Endodermal cell (in vitro differentiated cells): ENCODE results near the gene GTF2A2. TPM values are rescaled to one million over a fixed set of nuclear protein-coding genes. Genes with fewer than 3 reads are reported as not detected.

Experiments used
- DNase-seq: peaks from one replicate; pipeline ENCODE4 v3.0.0-alpha.2; 2017
- H3K27ac ChIP-seq: 2 replicates; pipeline ENCODE4 v1.5.1; 2013; ENCODE audit warnings: mild to moderate bottlenecking, low read depth, low read length, moderate library complexity
- H3K27me3 ChIP-seq: 2 replicates; pipeline ENCODE4 v1.6.1; 2013; ENCODE audit warnings: mild to moderate bottlenecking, low read length, moderate library complexity; ENCODE audit not compliant: insufficient read depth, control insufficient read depth, poor library complexity, severe bottlenecking
- H3K36me3 ChIP-seq: 2 replicates; pipeline ENCODE4 v1.7.0; 2013; ENCODE audit warnings: mild to moderate bottlenecking, low read length, moderate library complexity; ENCODE audit not compliant: control insufficient read depth, insufficient read depth
- H3K4me1 ChIP-seq: one replicate; pipeline ENCODE4 v1.7.0; 2013; ENCODE audit warnings: low read length; ENCODE audit not compliant: control insufficient read depth, insufficient read depth
- H3K4me3 ChIP-seq: 2 replicates; pipeline ENCODE4 v1.5.1; 2013; ENCODE audit warnings: mild to moderate bottlenecking, low read length, moderate library complexity
- H3K9ac ChIP-seq: 2 replicates; pipeline ENCODE4 v1.6.1; 2013; ENCODE audit warnings: mild to moderate bottlenecking, low read length, moderate library complexity; ENCODE audit not compliant: poor library complexity, severe bottlenecking; ENCODE audit errors: extremely low read depth
- H3K9me3 ChIP-seq: 2 replicates; pipeline ENCODE4 v1.6.1; 2013; ENCODE audit warnings: mild to moderate bottlenecking, low read length, moderate library complexity; ENCODE audit not compliant: control insufficient read depth
- H3K27ac Mint-ChIP-seq: 2 replicates; pipeline ENCODE4 v1.8.0; 2020; ENCODE audit warnings: mixed read lengths
- H3K27me3 Mint-ChIP-seq: 2 replicates; pipeline ENCODE4 v1.8.0; 2021; ENCODE audit warnings: mild to moderate bottlenecking, mixed read lengths; ENCODE audit not compliant: insufficient read depth
- H3K36me3 Mint-ChIP-seq: 2 replicates; pipeline ENCODE4 v1.8.0; 2020; ENCODE audit warnings: low read depth, mixed read lengths
- H3K4me1 Mint-ChIP-seq: 2 replicates; pipeline ENCODE4 v1.8.0; 2020; ENCODE audit warnings: mixed read lengths
- H3K4me3 Mint-ChIP-seq: 2 replicates; pipeline ENCODE4 v1.8.0; 2020; ENCODE audit warnings: mild to moderate bottlenecking, moderate library complexity, mixed read lengths
- H3K9me3 Mint-ChIP-seq: 2 replicates; pipeline ENCODE4 v1.8.0; 2020; ENCODE audit warnings: mild to moderate bottlenecking, mixed read lengths
- CTCF ChIP-seq: fragments of 200-600 bp; sonication (generic); conservative IDR thresholded peaks from 2 replicates; pipeline ENCODE4 v1.5.0; 2021; ENCODE audit warnings: antibody characterized with exemption, mild to moderate bottlenecking
- WGBS, 2 experiments: methylation state at CpG; one replicate each; pipeline versions ENCODE4 v1.1.5 to v1.1.7; 2013; ENCODE audit warnings: missing lambda C conversion rate in 2 of 2, mixed read lengths in 1 of 2; ENCODE audit not compliant: insufficient coverage in 1 of 2, insufficient read length in 1 of 2; 5-methylcytosine and 5-hydroxymethylcytosine counted together
- total RNA-seq, 2 donors: library from RNA; stranded (reverse); fragmentation: NEBNext Ultra II Directional in 1 of 2; extraction: Animal tissue kit (Norgen Biotek cat#: 25700) in 1 of 2; gene quantifications; 2 replicates in 1 of 2; 3 replicates in 1 of 2; pipeline ENCODE4 v1.2.1, GENCODE V29; 2021

The GTF2A2 gene
- total RNA-seq, 2 donors from 2014 or later = 168 to 246 TPM

- Mint-ChIP-seq H3K27me3 (peaks cover 9% of the 10 kb centered on the region), H3K4me1 (peaks cover 23% of the 10 kb centered on the region), H3K4me3 (no peak overlapping the region), H3K36me3 (no peaks in the 10 kb centered on the region), H3K9me3 (peaks cover 2% of the 10 kb centered on the region), H3K27ac (no peak overlapping the region)
- Histone ChIP-seq H3K9ac (no peak overlapping the region), H3K27ac (no peak overlapping the region), H3K27me3 (no peaks in the 10 kb centered on the region), H3K36me3 (no peaks in the 10 kb centered on the region), H3K4me1 (peaks cover 14% of the 10 kb centered on the region), H3K9me3 (no peaks in the 10 kb centered on the region), H3K4me3 (no peak overlapping the region)
- 93 to 100% methylated on average over 1 of the region's 1 CpG for WGBS, 2 experiments
- TF ChIP-seq CTCF = no peak
- no peak for DNase-seq
These were observed 37.5 kb upstream of the GTF2A2 start for GRCh38 chr15:59694779-59695178.

GRCh38 chr15:59691194-59691805 lies 34.0 kb upstream of the GTF2A2 start:
- Mint-ChIP-seq H3K27me3 (peaks cover 9% of the 10 kb centered on the region), H3K9me3 (peaks cover 2% of the 10 kb centered on the region), H3K27ac (no peak overlapping the region), H3K36me3 (peaks cover 8% of the 10 kb centered on the region), H3K4me3 (no peak overlapping the region), H3K4me1 (peaks cover 22% of the 10 kb centered on the region)
- peak; percentile 75 for TF ChIP-seq CTCF
- no peaks in the 10 kb centered on the region for H3K27me3 ChIP-seq
- no peak overlapping the region for H3K4me3 ChIP-seq
- WGBS, 2 experiments = 69% methylated on average over 1 of the region's 1 CpG; no CpG with 5 or more reads in 1 of the 2 experiments
- H3K9me3 ChIP-seq = no peaks in the 10 kb centered on the region
- no peak for DNase-seq
- H3K4me1 ChIP-seq = peaks cover 10% of the 10 kb centered on the region
- no peak overlapping the region for H3K9ac ChIP-seq
- H3K27ac ChIP-seq = no peak overlapping the region
- H3K36me3 ChIP-seq = peaks cover 8% of the 10 kb centered on the region

DNA sequence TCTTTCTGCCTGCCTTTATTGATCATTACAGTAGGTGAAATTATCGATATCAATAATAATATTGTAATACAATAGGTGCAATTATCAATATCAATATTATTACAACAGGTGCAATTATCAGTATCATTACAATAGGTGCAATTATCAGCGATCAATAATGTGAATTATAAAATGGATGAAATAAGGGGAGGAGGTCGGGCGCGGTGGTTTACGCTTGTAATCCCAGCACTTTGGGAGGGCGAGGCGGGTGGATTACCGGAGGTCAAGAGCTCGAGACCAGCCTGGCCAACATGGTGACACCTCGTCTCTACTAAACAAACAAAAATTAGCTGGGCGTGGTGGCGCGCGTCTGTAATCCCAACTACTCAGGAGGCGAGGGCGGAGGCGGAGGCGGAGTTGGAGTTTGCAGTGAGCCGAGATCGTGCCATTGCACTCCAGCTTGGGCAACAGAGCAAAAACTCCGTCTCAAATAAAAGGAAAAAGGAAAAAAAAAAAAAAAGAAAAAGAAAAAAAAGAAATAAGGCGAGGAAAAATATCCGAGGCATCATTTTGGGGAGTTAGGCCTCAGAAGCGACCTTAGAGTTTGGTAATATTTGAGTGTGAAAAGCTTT lies 32.4 kb upstream of the GTF2A2 start:
- 2 to 9% methylated on average over 7 to 24 of the region's 25 CpGs for WGBS, 2 experiments

More for the DNA sequence above, 32.4 kb upstream of the GTF2A2 start:
- H3K4me1 Mint-ChIP-seq = peaks cover 16% of the 10 kb centered on the region
- H3K4me3 Mint-ChIP-seq = peak overlapping the region; percentile 93
- peak overlapping the region; percentile 94 for H3K27ac Mint-ChIP-seq
- H3K9me3 Mint-ChIP-seq = no peaks in the 10 kb centered on the region
- Histone ChIP-seq H3K27me3 (no peaks in the 10 kb centered on the region), H3K36me3 (peaks cover 24% of the 10 kb centered on the region), H3K9me3 (no peaks in the 10 kb centered on the region), H3K4me1 (peaks cover 4% of the 10 kb centered on the region), H3K9ac (peak overlapping the region; percentile 96), H3K4me3 (peak overlapping the region; percentile 100), H3K27ac (peak overlapping the region; percentile 73)
- no peak for TF ChIP-seq CTCF
- peaks cover 9% of the 10 kb centered on the region for H3K27me3 Mint-ChIP-seq
- peaks cover 19% of the 10 kb centered on the region for H3K36me3 Mint-ChIP-seq
- DNase-seq = peak; percentile 91
